Suprapubic skin (tissue), 4 donors: ENCODE data around the gene AGAP1. TPM values are rescaled to one million over a fixed set of nuclear protein-coding genes. Genes with fewer than 3 reads are reported as not detected.

Experiments
- DNase-seq, 2 donors: peaks; one replicate each; pipeline ENCODE4 v3.0.0-alpha.2; 2019; ENCODE audit warnings: low spot score in 2 of 2
- H3K27ac ChIP-seq: fragments of 200-600 bp; sonication (generic); one replicate; pipeline ENCODE4 v1.5.1; 2019
- H3K27me3 ChIP-seq: fragments of 200-600 bp; sonication (generic); one replicate; pipeline ENCODE4 v1.5.1; 2019
- H3K36me3 ChIP-seq: fragments of 200-600 bp; sonication (generic); one replicate; pipeline ENCODE4 v1.5.1; 2019
- H3K4me1 ChIP-seq: fragments of 200-600 bp; sonication (generic); one replicate; pipeline ENCODE4 v1.5.1; 2019
- H3K4me3 ChIP-seq: fragments of 200-600 bp; sonication (generic); one replicate; pipeline ENCODE4 v1.5.1; 2019; ENCODE audit warnings: mild to moderate bottlenecking
- H3K9me3 ChIP-seq: fragments of 200-600 bp; sonication (generic); one replicate; pipeline ENCODE4 v1.5.1; 2019
- EP300 ChIP-seq: sonication (generic); formaldehyde crosslinking; IDR thresholded peaks from one replicate; pipeline ENCODE4 v1.6.1; 2017; ENCODE audit warnings: antibody characterized with exemption
- POLR2A ChIP-seq, 2 donors: fragments of 450-650 bp; IDR thresholded peaks; one replicate each; pipeline ENCODE4 v1.6.1; 2017; ENCODE audit warnings: antibody characterized with exemption in 2 of 2, mild to moderate bottlenecking in 2 of 2, moderate library complexity in 2 of 2
- POLR2AphosphoS5 ChIP-seq, 3 donors: sonication (generic); formaldehyde crosslinking; IDR thresholded peaks; one replicate each; pipeline ENCODE4 v1.6.1; 2017; ENCODE audit warnings: antibody characterized with exemption in 3 of 3
- WGBS: methylation state at CpG from one replicate; pipeline ENCODE4 v1.1.5; 2018; 5-methylcytosine and 5-hydroxymethylcytosine counted together
- total RNA-seq, 4 donors: library from RNA; depleted of rRNA; stranded (reverse); fragments of >200 nt; gene quantifications; one replicate each; pipeline ENCODE4 v1.1.0, GENCODE V29; 2016
- TF ChIP-seq, protein P1 (sequence below), 2 donors: fragments of 200-600 bp in 1 of 2; fragments of 450-650 bp in 1 of 2; sonication (generic) in 1 of 2; IDR thresholded peaks; one replicate each; pipeline ENCODE4 v1.5.1; 2016 to 2019; ENCODE audit warnings: antibody characterized with exemption in 2 of 2, mild to moderate bottlenecking in 1 of 2, moderate library complexity in 1 of 2

Gene AGAP1
- total RNA-seq, 4 donors from 2014 or later = 14.1 to 30.7 (median 19.4) TPM

DNA sequence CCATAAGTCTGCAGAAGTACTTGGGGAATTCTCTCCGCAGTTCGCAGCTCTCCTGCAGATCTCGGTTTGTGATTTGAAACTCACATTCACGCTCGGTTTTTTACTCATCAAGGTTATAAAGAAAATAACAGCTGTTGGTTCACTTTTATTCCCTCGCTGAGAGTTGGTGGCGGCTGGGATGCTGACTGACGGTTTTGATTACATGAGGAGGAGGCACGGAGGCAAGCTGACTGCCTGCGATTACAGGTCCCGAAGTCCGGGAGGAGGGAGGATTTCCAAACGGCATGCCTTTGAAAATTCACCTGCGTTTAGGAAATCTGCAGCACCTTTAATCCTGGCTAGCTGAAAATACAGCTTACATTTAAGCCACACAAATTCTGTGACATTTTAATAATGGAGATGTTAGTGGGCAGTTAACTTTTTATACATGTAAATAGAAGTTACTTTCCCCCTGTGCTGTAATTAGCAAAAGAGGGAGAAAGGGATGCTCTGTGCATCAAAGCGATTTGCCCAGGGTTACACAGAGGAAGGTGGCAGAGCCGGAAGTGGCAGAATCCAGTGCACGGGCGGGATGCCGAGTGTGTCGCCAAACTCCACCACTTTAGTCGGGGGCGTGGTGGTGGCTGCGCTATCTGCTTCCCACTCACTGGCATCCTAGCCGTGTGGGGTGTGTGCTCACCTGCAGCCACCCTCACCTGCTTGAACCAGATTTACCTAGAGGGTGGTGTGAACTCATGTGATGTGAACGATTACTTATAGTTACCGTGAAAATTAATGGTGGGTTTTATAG, 14.7 kb downstream of the AGAP1 start:
- no peak for TF ChIP-seq POLR2A (IDR thresholded peaks at IDR 0.05)
- no peak for TF ChIP-seq EP300
- TF ChIP-seq, protein P1, sequence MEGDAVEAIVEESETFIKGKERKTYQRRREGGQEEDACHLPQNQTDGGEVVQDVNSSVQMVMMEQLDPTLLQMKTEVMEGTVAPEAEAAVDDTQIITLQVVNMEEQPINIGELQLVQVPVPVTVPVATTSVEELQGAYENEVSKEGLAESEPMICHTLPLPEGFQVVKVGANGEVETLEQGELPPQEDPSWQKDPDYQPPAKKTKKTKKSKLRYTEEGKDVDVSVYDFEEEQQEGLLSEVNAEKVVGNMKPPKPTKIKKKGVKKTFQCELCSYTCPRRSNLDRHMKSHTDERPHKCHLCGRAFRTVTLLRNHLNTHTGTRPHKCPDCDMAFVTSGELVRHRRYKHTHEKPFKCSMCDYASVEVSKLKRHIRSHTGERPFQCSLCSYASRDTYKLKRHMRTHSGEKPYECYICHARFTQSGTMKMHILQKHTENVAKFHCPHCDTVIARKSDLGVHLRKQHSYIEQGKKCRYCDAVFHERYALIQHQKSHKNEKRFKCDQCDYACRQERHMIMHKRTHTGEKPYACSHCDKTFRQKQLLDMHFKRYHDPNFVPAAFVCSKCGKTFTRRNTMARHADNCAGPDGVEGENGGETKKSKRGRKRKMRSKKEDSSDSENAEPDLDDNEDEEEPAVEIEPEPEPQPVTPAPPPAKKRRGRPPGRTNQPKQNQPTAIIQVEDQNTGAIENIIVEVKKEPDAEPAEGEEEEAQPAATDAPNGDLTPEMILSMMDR (IDR thresholded peaks at IDR 0.05) = no peak
- no peak for TF ChIP-seq POLR2AphosphoS5 (IDR thresholded peaks at IDR 0.05)
- Histone ChIP-seq H3K27ac (no peak overlapping the region), H3K9me3 (no peaks in the 10 kb centered on the region), H3K27me3 (no peaks in the 10 kb centered on the region), H3K4me3 (no peak overlapping the region), H3K36me3 (no peaks in the 10 kb centered on the region), H3K4me1 (peaks cover 13% of the 10 kb centered on the region)
- 77% methylated on average over 26 of the region's 26 CpGs for WGBS
- DNase-seq = no peak

DNA sequence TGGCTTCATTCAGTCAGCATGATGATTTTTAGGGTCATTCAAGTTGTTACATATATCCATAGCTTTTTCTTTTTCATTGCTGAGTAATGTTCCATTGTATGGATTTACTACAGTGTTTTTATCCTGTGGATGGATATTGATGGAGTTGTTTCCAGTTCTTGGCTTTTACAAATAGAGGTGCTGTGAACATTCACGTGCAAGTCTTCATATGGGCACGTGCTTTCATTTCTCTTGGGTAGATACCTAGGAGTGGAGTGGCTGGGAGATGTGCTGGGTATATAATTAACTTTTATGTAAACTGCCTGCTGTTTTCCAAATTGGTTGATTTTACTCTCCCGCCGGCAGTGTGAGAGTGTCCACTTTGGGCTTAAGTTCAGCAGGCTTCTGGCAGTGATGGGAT, 16.5 kb downstream of the AGAP1 start:
- peaks cover 13% of the 10 kb centered on the region for H3K4me1 ChIP-seq
- no peak for DNase-seq
- no peak overlapping the region for H3K27ac ChIP-seq
- TF ChIP-seq POLR2A (IDR thresholded peaks at IDR 0.05) = no peak
- no peak for TF ChIP-seq POLR2AphosphoS5 (IDR thresholded peaks at IDR 0.05)
- TF ChIP-seq EP300 = no peak
- TF ChIP-seq, protein P1 (IDR thresholded peaks at IDR 0.05) = no peak
- H3K36me3 ChIP-seq = no peaks in the 10 kb centered on the region
- no peaks in the 10 kb centered on the region for H3K9me3 ChIP-seq
- H3K27me3 ChIP-seq = no peaks in the 10 kb centered on the region
- WGBS = 61% methylated on average over 4 of the region's 4 CpGs
- no peak overlapping the region for H3K4me3 ChIP-seq

DNA sequence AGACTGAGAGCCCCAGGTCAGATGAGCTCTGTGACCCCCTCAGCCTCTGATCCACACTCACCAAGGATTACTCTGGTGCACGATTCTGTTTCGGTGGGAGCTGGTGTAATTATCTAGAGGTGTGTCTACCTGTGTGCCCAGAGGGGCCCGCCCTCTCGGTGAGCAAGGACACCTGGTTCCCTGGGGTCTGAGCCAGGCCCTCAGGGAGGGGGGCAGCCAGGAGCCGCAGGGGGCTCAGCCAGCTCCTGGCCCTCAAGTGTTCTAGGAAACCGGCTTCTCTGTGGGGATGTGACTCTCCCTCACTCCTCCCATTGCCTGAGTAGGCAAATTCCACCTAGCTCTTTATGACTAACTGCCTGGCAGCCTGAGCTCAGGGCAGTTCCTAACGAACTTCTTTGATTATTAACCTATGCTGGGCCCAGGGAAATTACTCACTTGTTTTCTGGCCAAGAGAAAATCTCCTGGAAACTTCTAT, 17.4 kb downstream of the AGAP1 start:
- no peak for DNase-seq
- Histone ChIP-seq H3K4me1 (peaks cover 13% of the 10 kb centered on the region), H3K4me3 (no peak overlapping the region), H3K27me3 (no peaks in the 10 kb centered on the region), H3K27ac (no peak overlapping the region), H3K36me3 (no peaks in the 10 kb centered on the region), H3K9me3 (no peaks in the 10 kb centered on the region)
- 39% methylated on average over 6 of the region's 7 CpGs for WGBS
- TF ChIP-seq, protein P1 (IDR thresholded peaks at IDR 0.05) = no peak
- no peak for TF ChIP-seq POLR2A (IDR thresholded peaks at IDR 0.05)
- TF ChIP-seq EP300 = no peak
- no peak for TF ChIP-seq POLR2AphosphoS5 (IDR thresholded peaks at IDR 0.05)

DNA sequence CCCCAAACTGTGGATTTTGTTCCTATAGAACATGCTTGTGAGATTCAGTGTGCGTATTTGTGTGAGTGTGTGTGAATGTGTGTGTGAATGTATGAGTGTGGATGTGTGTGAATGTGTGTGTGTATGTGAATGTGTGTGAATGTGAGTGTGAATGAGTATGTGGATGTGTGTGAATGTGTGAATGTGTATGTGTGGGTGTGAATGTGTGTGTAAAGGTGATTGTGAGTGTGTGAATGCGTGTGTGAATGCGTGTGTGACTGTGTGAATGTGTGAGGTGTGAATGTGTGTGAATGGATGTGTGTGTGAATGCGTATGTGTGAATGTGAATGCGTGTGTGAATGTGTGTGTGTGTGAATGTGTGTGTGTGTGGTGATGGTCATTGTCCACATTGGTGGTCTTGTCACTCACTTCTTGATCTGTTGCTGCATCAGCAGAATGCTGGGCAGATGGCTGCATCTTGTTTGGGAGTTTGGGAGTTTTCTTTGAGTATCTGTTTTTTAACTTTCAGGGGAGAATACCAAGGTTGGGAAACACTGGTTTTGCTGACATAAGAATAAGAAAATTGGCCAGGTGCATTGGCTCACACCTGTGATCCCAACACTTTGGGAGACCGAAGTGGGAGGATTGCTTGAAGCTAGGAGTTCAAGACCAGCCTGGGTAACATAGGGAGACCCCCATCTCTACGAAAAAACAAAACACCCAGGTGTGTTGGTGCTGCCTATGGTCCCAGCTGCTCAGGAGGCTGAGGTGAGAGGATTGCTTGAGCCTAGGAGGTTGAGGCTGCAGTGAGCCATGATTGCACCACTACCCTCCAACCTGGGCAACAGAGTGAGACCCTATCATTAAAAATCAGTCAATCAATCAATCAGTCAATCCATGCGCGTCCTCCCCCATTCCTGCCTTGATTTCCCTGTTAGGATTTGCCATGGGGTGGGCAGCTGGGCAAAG, 18.2 kb downstream of the AGAP1 start:
- Histone ChIP-seq H3K4me1 (peaks cover 10% of the 10 kb centered on the region), H3K27ac (no peak overlapping the region), H3K27me3 (no peaks in the 10 kb centered on the region), H3K4me3 (no peak overlapping the region), H3K9me3 (no peaks in the 10 kb centered on the region), H3K36me3 (no peaks in the 10 kb centered on the region)
- TF ChIP-seq POLR2A (IDR thresholded peaks at IDR 0.05) (no peak), POLR2AphosphoS5 (IDR thresholded peaks at IDR 0.05) (no peak), EP300 (no peak)
- TF ChIP-seq, protein P1 (IDR thresholded peaks at IDR 0.05) = no peak
- WGBS = 89% methylated on average over 9 of the region's 9 CpGs
- DNase-seq = no peak

DNA sequence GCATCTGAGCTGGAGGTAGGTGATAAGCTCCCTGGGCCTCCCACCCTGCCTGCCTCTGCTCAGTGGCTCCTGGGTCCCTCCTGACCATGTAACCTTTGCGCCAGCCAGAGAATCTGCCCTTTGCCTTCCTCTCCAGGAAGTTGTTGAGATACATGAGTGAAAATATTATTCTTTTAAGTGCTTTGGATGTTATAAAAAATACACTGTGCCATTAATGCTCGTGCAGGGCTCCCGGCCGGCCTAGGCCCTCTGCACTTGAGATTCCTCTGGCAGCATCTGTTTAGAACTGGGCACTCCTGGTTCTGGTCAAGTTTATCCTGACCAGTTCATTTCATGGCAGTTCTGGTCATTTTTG, 18.8 kb downstream of the AGAP1 start:
- TF ChIP-seq, protein P1 (IDR thresholded peaks at IDR 0.05) = no peak
- no peak for TF ChIP-seq POLR2AphosphoS5 (IDR thresholded peaks at IDR 0.05)
- no peak for TF ChIP-seq POLR2A (IDR thresholded peaks at IDR 0.05)
- no peak for TF ChIP-seq EP300

More for the DNA sequence above, 18.8 kb downstream of the AGAP1 start:
- Histone ChIP-seq H3K9me3 (no peaks in the 10 kb centered on the region), H3K27ac (no peak overlapping the region), H3K36me3 (no peaks in the 10 kb centered on the region), H3K4me1 (peaks cover 10% of the 10 kb centered on the region), H3K4me3 (no peak overlapping the region), H3K27me3 (no peaks in the 10 kb centered on the region)
- no peak for DNase-seq
- WGBS = 94% methylated on average over 4 of the region's 4 CpGs
